GM19452 (cell line): ENCODE results near the gene PLEKHA5.

ENCODE experiments used
- ATAC-seq: cut with Tn5 transposase; IDR thresholded peaks from one replicate; pipeline ENCODE4 v1.9.1; 2021; ENCODE audit not compliant: unreplicated experiment

PLEKHA5 gene

GRCh38 chr12:19129122-19129485 lies 429 bp upstream of the PLEKHA5 start:
- ATAC-seq = no peak

DNA sequence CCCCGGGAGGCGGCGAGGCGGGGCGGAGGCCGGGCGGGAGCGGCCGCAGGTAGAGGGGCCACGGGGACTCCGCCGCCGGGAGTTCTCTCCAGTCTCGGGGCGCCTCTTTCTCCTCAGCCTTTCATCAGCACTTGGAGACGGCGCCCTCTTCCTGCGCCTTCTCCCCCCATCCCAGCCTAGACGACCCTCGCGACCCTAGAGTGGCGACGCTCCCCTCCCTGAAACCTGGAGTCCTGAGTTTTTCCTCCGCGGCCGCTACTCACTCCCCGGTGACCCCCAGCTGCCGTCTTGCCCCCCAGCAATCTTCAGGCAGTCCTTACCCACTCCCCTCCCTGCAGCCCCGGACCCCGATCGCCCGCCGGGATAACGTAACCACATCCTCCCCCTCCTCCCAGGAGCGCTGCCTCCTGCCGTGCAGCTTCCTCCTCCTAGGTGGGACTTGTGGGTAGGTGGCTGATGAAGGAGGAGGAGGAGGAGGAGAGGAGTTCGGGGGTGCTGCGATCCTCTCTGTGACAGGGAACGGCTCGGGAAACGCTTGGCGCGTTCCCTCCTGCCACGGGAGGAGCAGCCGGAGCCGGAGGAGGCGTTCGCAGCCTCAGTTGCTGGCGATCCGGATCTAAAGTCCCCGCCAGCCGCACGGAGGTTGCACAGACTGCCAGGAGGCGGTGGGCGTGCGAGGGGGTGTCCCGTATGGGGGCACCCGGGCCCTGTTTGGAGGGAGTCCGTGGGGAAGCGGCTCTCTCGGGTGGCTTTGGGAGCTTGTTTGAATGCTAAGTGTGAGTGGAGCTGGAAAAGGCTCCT lies 891 bp downstream of the PLEKHA5 start:
- ATAC-seq = no peak

- no peak for ATAC-seq
These were observed 1.5 kb downstream of the PLEKHA5 start for GRCh38 chr12:19131025-19131444.

DNA sequence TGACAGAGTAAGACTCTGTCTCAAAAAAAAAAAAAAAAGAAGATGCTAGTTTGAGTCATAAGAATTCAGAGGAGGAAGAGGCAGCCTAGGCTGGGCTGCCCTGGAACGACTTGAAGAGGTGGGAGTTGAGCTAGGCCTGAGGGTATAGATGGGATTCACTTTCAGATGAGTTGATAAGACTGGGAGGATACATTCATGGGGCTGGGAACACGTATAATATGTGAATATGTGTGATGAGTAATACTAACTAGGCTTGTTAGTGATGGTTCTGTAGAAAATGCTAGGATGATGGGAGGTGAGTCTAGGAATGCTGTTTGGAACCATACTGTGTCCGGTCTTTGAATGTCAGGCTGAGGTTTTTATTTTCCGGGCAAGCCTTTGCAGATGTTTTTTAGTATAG lies 9.0 kb downstream of the PLEKHA5 start:
- ATAC-seq = no peak

DNA sequence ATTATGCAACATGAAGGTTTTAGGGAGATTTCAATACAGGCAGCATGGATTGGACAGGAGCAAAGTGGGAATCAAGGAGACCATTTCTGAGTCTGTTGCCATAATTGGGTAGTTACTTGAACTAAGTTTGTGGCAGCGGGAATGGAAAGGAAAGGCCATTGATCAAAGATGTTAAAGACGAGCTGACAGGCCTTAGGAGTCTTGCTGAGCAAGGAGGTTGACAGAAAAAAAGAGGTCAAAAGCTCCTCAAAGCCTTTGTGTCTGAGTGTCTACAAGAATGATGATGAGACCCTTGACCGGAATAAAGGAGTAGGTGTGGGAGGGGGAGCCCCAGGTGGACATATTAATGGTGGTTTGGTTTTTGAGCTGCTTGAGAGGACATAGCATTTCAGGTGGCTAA lies 9.4 kb downstream of the PLEKHA5 start:
- ATAC-seq = no peak

- ATAC-seq = no peak
These were observed 10.2 kb downstream of the PLEKHA5 start for GRCh38 chr12:19139615-19140194.

- no peak for ATAC-seq
These were observed 11.1 kb downstream of the PLEKHA5 start for GRCh38 chr12:19140381-19141236.

DNA sequence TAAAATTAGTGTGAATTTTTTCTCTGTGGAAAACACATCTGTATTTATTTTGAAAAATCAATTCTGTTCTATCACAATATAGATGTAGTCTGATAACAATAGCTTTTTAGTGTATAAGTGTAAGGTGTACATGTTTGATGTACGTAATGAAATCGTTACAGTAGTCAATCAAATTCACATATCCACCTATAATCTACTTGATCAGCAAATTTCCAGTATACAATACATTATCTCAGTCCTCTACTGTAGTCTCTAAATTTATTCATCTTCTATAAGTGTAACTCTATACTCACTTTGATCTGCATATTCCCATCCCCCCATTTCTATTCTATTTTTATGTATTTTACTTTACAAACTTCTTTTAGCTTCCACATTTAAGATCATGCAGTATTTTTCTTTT lies 13.0 kb downstream of the PLEKHA5 start:
- ATAC-seq = no peak

- ATAC-seq = no peak
These were observed 14.8 kb downstream of the PLEKHA5 start for GRCh38 chr12:19144287-19144686.

- ATAC-seq = no peak
These were observed 15.5 kb downstream of the PLEKHA5 start for GRCh38 chr12:19144985-19145384.

DNA sequence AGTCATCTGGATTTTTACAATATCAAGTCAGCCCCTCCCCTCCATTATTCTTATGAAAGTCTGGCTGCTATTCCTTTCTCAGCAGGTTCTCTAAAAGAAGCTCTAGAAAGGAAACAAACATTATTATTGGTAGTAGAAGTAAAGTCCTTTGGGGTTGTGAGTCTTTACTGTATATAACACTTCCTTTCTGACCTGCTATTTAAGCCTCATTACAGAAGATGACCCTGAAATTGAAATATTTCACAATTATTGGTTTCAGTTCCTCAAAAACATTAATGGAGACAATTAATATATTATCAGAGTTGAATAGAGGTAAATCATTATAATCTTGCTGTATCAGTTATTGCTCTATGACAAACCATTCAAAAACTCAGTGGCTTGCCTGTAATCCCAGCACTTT lies 19.3 kb downstream of the PLEKHA5 start:
- no peak for ATAC-seq

DNA sequence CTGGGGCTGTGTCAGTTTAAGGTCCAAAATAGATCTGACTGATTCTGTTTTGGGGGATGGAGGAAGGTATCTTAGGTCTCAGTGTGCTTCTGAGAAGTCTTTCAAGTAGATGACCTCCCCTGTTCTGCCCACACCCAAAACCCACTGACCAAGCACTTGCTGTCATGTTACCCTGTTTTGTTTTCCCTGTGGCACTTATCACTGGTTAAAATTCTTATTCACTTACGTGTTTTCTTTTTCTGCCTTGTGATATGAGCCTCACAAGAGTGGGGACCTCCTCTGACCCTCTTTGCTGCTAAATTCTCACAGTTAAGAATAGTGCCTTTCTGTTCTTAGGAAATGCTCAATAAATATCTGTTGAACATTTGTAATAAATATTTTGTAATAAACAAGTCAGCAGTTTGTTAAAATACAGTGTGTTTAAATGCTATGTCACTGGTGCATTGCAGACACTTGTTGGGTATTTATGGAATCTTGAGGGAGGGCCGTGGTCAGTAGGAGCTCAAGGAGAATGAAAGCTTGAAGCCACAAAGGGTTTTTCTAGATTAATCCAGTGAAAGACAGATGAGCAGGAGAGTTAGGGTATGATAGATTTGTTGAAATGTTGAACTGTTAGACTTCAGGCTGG lies 20.9 kb downstream of the PLEKHA5 start:
- no peak for ATAC-seq

DNA sequence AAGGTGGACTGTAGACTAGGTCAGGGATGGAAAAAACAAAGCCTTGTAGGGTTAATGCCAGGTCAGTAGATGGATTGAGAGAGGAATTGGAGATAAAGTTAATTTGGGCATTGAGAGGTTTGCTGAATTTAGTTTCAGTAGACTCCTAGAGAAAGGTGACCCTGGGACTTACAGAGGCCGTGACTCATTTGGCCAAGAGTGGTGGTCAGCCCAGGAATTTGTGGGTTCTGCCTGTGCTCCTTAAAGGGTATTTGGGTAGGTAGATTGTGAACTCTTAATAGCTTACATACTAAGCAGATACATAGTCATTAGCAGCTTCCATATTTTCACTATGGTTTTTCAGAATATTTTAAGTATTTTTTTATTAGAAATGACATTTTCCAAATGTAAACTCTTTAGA lies 21.8 kb downstream of the PLEKHA5 start:
- no peak for ATAC-seq

DNA sequence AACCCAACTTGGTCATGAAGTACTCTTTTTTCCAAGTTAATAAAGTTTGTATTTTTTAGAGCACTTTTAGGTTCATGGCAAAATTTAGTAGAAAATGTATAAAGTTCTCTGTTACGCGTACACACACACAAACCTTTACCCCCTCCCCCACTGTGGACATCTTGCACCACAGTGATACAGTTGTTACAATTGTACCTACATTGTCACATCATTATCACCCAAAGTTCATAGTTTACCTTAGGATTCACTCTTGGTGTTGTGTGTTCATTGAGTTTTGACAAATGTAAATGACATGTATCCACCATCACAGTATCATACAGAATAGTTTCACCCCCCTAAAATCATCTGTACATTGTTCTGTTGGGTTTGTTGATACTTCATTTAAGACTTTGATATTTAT lies 23.9 kb downstream of the PLEKHA5 start:
- ATAC-seq = no peak

- ATAC-seq = no peak
These were observed 25.2 kb downstream of the PLEKHA5 start for GRCh38 chr12:19154686-19155085.

DNA sequence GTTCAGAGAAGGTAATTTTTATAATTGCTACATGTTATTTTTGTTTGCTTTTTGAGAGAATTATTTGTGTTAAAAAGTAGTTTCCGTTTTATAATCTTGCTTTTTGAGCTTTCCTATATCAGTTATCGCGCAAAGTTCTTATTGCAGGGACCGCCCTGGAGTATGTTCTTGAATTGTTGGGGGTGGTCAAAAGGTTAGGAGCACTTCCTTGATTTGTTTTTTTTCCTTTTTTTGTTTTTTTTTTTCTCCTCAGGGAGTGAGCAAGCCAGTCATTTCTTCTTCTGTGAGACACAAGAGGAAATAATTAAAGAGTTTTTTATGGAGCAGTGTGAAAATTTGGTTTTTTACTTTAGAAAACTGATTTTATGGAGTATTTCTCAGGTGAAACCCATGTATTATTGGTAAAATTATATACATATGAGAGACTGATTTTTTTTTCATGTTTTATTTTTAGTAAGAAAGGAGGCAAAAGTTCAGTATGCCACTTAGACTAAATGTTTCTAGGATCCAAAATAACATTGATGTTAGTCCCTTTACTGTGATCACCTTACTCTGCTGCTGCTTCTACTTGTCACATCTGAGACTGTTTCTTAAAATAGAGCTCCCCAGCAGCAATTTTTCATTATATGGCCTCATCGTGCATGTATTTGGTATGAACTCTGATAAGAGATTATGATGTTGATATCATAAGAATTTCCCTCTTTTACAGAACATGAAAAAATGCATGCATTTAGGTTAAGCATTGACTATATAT lies 26.6 kb downstream of the PLEKHA5 start:
- ATAC-seq = no peak

GRCh38 chr12:19158923-19159322 lies 29.4 kb downstream of the PLEKHA5 start:
- ATAC-seq = no peak

DNA sequence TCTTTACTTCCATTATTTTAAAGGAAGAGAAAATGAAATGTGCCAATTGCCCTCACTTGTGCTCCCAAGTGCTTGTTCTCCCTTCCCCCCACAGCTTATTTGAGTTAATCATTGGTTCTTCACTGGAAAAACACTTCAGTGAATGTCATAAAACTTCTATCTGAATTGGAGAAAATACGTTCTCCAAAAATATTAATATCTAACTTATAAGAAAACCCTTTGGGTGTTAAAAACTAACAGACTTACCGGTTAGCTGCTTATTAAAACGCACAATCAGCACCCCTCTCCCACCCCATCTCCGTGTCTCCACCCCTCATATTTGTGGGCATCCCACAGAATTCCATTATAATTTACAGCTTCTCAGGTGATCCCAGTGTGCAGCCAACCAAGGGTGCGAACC lies 31.7 kb downstream of the PLEKHA5 start:
- no peak for ATAC-seq

DNA sequence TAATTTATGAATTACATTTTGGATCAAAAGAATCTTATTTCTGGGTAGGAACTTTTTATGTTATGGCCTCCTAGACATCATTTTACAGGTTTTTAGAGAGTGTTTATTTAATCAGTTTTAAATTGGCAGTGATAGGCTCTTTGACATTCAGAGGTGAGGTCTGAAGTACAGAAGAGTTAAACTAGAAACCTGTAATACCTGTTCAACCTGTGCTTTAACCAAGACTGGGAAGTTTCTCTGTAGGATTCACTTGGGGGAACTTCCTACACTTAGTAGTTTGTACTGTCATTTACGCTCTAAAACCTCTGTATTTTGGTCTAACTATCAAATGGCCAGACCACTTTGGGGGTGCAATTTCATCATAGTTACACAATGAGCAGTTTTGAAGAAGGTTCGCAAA lies 35.9 kb downstream of the PLEKHA5 start:
- no peak for ATAC-seq

GRCh38 chr12:19166387-19166786 lies 36.9 kb downstream of the PLEKHA5 start:
- no peak for ATAC-seq

- ATAC-seq = no peak
These were observed 37.4 kb downstream of the PLEKHA5 start for GRCh38 chr12:19166956-19167355.
